ENCODE data around the gene UBR4.
"Not testable (repeated sequence)": the region's sequence is repeated elsewhere in the genome, so short reads cannot be mapped to it uniquely, and the experiment has no call there.

UBR4 gene

GRCh38 chr1:19240673-19241538 lies 30.8 kb upstream of the UBR4 start:
- Histone ChIP-seq H3K9me3 (ENCODE audit: control insufficient read depth in 5 of 5, low read length in 5 of 5) (no peaks in the 10 kb centered on the region), H3K36me3 (ENCODE audit: control insufficient read depth in 5 of 5, insufficient read depth in 5 of 5, low read length in 5 of 5) (peaks cover 6 to 79% (median 70%) of the 10 kb centered on the region in 5 donors), H3K27ac (ENCODE audit: low read depth, low read length) (peak overlapping the region; percentile 27), H3K4me1 (ENCODE audit: control insufficient read depth in 5 of 5, insufficient read depth in 5 of 5, low read length in 5 of 5) (peaks cover 0 to 16% (median 6%) of the 10 kb centered on the region in 5 donors), H3K4me3 (ENCODE audit: low read depth in 1 of 5, low read length in 5 of 5) (no peak overlapping the region), H3K27me3 (ENCODE audit: control insufficient read depth in 5 of 5, insufficient read depth in 4 of 5, low read length in 5 of 5) (no peaks in the 10 kb centered on the region), H3K9ac (ENCODE audit: low read length in 5 of 5) (peak overlapping the region in 4 of 5 donors; percentile 3 to 63 (median 42))

- Histone ChIP-seq H3K4me3 (ENCODE audit: low read depth in 1 of 5, low read length in 5 of 5) (no peak overlapping the region), H3K27ac (ENCODE audit: low read depth, low read length) (peak overlapping the region; percentile 16), H3K9me3 (ENCODE audit: control insufficient read depth in 5 of 5, low read length in 5 of 5) (no peaks in the 10 kb centered on the region), H3K36me3 (ENCODE audit: control insufficient read depth in 5 of 5, insufficient read depth in 5 of 5, low read length in 5 of 5) (peaks cover 6 to 84% (median 74%) of the 10 kb centered on the region in 5 donors), H3K4me1 (ENCODE audit: control insufficient read depth in 5 of 5, insufficient read depth in 5 of 5, low read length in 5 of 5) (peaks cover 0 to 16% (median 6%) of the 10 kb centered on the region in 5 donors), H3K27me3 (ENCODE audit: control insufficient read depth in 5 of 5, insufficient read depth in 4 of 5, low read length in 5 of 5) (no peaks in the 10 kb centered on the region), H3K9ac (ENCODE audit: low read length in 5 of 5) (peak overlapping the region in 1 of 5 donors; percentile 2)
These were observed 29.8 kb upstream of the UBR4 start for GRCh38 chr1:19239876-19240275.

- Histone ChIP-seq H3K9me3 (ENCODE audit: control insufficient read depth in 5 of 5, low read length in 5 of 5) (no peaks in the 10 kb centered on the region), H3K27ac (ENCODE audit: low read depth, low read length) (no peak overlapping the region), H3K9ac (ENCODE audit: low read length in 5 of 5) (no peak overlapping the region), H3K4me3 (ENCODE audit: low read depth in 1 of 5, low read length in 5 of 5) (no peak overlapping the region), H3K27me3 (ENCODE audit: control insufficient read depth in 5 of 5, insufficient read depth in 4 of 5, low read length in 5 of 5) (no peaks in the 10 kb centered on the region), H3K4me1 (ENCODE audit: control insufficient read depth in 5 of 5, insufficient read depth in 5 of 5, low read length in 5 of 5) (no peaks in the 10 kb centered on the region), H3K36me3 (ENCODE audit: control insufficient read depth in 5 of 5, insufficient read depth in 5 of 5, low read length in 5 of 5) (peaks cover 17 to 93% (median 83%) of the 10 kb centered on the region in 5 donors)
These were observed 24.2 kb upstream of the UBR4 start for GRCh38 chr1:19234224-19234623.

GRCh38 chr1:19232524-19232846 lies 22.4 kb upstream of the UBR4 start:
- no peaks in the 10 kb centered on the region for H3K9me3 ChIP-seq (ENCODE audit: control insufficient read depth in 5 of 5, low read length in 5 of 5)
- no peaks in the 10 kb centered on the region for H3K27me3 ChIP-seq (ENCODE audit: control insufficient read depth in 5 of 5, insufficient read depth in 4 of 5, low read length in 5 of 5)
- no peak overlapping the region for H3K4me3 ChIP-seq (ENCODE audit: low read depth in 1 of 5, low read length in 5 of 5)
- peaks cover 21 to 85% (median 73%) of the 10 kb centered on the region in 5 donors for H3K36me3 ChIP-seq (ENCODE audit: control insufficient read depth in 5 of 5, insufficient read depth in 5 of 5, low read length in 5 of 5)
- H3K27ac ChIP-seq (ENCODE audit: low read depth, low read length) = no peak overlapping the region
- H3K9ac ChIP-seq (ENCODE audit: low read length in 5 of 5) = no peak overlapping the region
- H3K4me1 ChIP-seq (ENCODE audit: control insufficient read depth in 5 of 5, insufficient read depth in 5 of 5, low read length in 5 of 5) = no peaks in the 10 kb centered on the region

GRCh38 chr1:19231736-19232523 lies 21.9 kb upstream of the UBR4 start:
- H3K9me3 ChIP-seq (ENCODE audit: control insufficient read depth in 5 of 5, low read length in 5 of 5); H3K27ac ChIP-seq (ENCODE audit: low read depth, low read length); H3K27me3 ChIP-seq (ENCODE audit: control insufficient read depth in 5 of 5, insufficient read depth in 4 of 5, low read length in 5 of 5); H3K4me3 ChIP-seq (ENCODE audit: low read depth in 1 of 5, low read length in 5 of 5); H3K9ac ChIP-seq (ENCODE audit: low read length in 5 of 5); H3K4me1 ChIP-seq (ENCODE audit: control insufficient read depth in 5 of 5, insufficient read depth in 5 of 5, low read length in 5 of 5): not testable (repeated sequence)
- peaks cover 19 to 85% (median 73%) of the 10 kb centered on the region in 5 donors for H3K36me3 ChIP-seq (ENCODE audit: control insufficient read depth in 5 of 5, insufficient read depth in 5 of 5, low read length in 5 of 5)

GRCh38 chr1:19229828-19230325 lies 19.8 kb upstream of the UBR4 start:
- no peaks in the 10 kb centered on the region for H3K27me3 ChIP-seq (ENCODE audit: control insufficient read depth in 5 of 5, insufficient read depth in 4 of 5, low read length in 5 of 5)
- no peaks in the 10 kb centered on the region for H3K4me1 ChIP-seq (ENCODE audit: control insufficient read depth in 5 of 5, insufficient read depth in 5 of 5, low read length in 5 of 5)
- H3K4me3 ChIP-seq (ENCODE audit: low read depth in 1 of 5, low read length in 5 of 5) = no peak overlapping the region
- no peaks in the 10 kb centered on the region for H3K9me3 ChIP-seq (ENCODE audit: control insufficient read depth in 5 of 5, low read length in 5 of 5)
- no peak overlapping the region for H3K9ac ChIP-seq (ENCODE audit: low read length in 5 of 5)
- peaks cover 23 to 92% (median 80%) of the 10 kb centered on the region in 5 donors for H3K36me3 ChIP-seq (ENCODE audit: control insufficient read depth in 5 of 5, insufficient read depth in 5 of 5, low read length in 5 of 5)
- H3K27ac ChIP-seq (ENCODE audit: low read depth, low read length) = no peak overlapping the region

- H3K9ac ChIP-seq (ENCODE audit: low read length in 5 of 5) = no peak overlapping the region
- peaks cover 23 to 92% (median 82%) of the 10 kb centered on the region in 5 donors for H3K36me3 ChIP-seq (ENCODE audit: control insufficient read depth in 5 of 5, insufficient read depth in 5 of 5, low read length in 5 of 5)
- H3K4me3 ChIP-seq (ENCODE audit: low read depth in 1 of 5, low read length in 5 of 5) = no peak overlapping the region
- H3K4me1 ChIP-seq (ENCODE audit: control insufficient read depth in 5 of 5, insufficient read depth in 5 of 5, low read length in 5 of 5) = no peaks in the 10 kb centered on the region
- no peak overlapping the region for H3K27ac ChIP-seq (ENCODE audit: low read depth, low read length)
- H3K9me3 ChIP-seq (ENCODE audit: control insufficient read depth in 5 of 5, low read length in 5 of 5) = no peaks in the 10 kb centered on the region
- H3K27me3 ChIP-seq (ENCODE audit: control insufficient read depth in 5 of 5, insufficient read depth in 4 of 5, low read length in 5 of 5) = no peaks in the 10 kb centered on the region
These were observed 19.2 kb upstream of the UBR4 start for GRCh38 chr1:19229229-19229628.

- Histone ChIP-seq H3K27me3 (ENCODE audit: control insufficient read depth in 5 of 5, insufficient read depth in 4 of 5, low read length in 5 of 5) (no peaks in the 10 kb centered on the region), H3K4me1 (ENCODE audit: control insufficient read depth in 5 of 5, insufficient read depth in 5 of 5, low read length in 5 of 5) (peaks cover 0 to 20% (median 3%) of the 10 kb centered on the region in 5 donors), H3K9ac (ENCODE audit: low read length in 5 of 5) (no peak overlapping the region), H3K9me3 (ENCODE audit: control insufficient read depth in 5 of 5, low read length in 5 of 5) (no peaks in the 10 kb centered on the region), H3K36me3 (ENCODE audit: control insufficient read depth in 5 of 5, insufficient read depth in 5 of 5, low read length in 5 of 5) (peaks cover 16 to 95% (median 79%) of the 10 kb centered on the region in 5 donors), H3K27ac (ENCODE audit: low read depth, low read length) (no peak overlapping the region), H3K4me3 (ENCODE audit: low read depth in 1 of 5, low read length in 5 of 5) (no peak overlapping the region)
These were observed 13.1 kb upstream of the UBR4 start for GRCh38 chr1:19222979-19223824.

GRCh38 chr1:19222573-19222972 lies 12.5 kb upstream of the UBR4 start:
- Histone ChIP-seq H3K9me3 (ENCODE audit: control insufficient read depth in 5 of 5, low read length in 5 of 5) (no peaks in the 10 kb centered on the region), H3K4me3 (ENCODE audit: low read depth in 1 of 5, low read length in 5 of 5) (no peak overlapping the region), H3K27ac (ENCODE audit: low read depth, low read length) (no peak overlapping the region), H3K9ac (ENCODE audit: low read length in 5 of 5) (no peak overlapping the region), H3K36me3 (ENCODE audit: control insufficient read depth in 5 of 5, insufficient read depth in 5 of 5, low read length in 5 of 5) (peaks cover 20 to 100% (median 82%) of the 10 kb centered on the region in 5 donors), H3K27me3 (ENCODE audit: control insufficient read depth in 5 of 5, insufficient read depth in 4 of 5, low read length in 5 of 5) (no peaks in the 10 kb centered on the region), H3K4me1 (ENCODE audit: control insufficient read depth in 5 of 5, insufficient read depth in 5 of 5, low read length in 5 of 5) (peaks cover 0 to 20% (median 3%) of the 10 kb centered on the region in 5 donors)

All from subcutaneous abdominal adipose tissue (tissue), 5 donors.